Stomach smooth muscle (tissue), 2 donors: ENCODE results near the gene EXOSC7.
A peak's percentile ranks its signal among the peaks of the same experiment; 100 is the strongest.

Experiments
- H3K27ac ChIP-seq: one replicate; pipeline ENCODE4 v1.7.0; 2013; ENCODE audit warnings: mild to moderate bottlenecking, low read length, inconsistent platforms
- H3K27me3 ChIP-seq, 2 donors: one replicate each; pipeline ENCODE4 v1.7.0; 2013; ENCODE audit warnings: low read length in 2 of 2; ENCODE audit not compliant: insufficient read depth in 2 of 2, control insufficient read depth in 1 of 2
- H3K36me3 ChIP-seq, 2 donors: one replicate each; pipeline ENCODE4 v1.7.0; 2013; ENCODE audit warnings: low read length in 2 of 2; ENCODE audit not compliant: control insufficient read depth in 2 of 2, insufficient read depth in 2 of 2
- H3K4me1 ChIP-seq: one replicate; pipeline ENCODE4 v1.7.0; 2013; ENCODE audit warnings: low read length; ENCODE audit not compliant: control insufficient read depth, insufficient read depth
- H3K4me3 ChIP-seq, 2 donors: one replicate each; pipeline ENCODE4 v1.7.0; 2013; ENCODE audit warnings: low read length in 2 of 2
- H3K9ac ChIP-seq, 2 donors: one replicate each; pipeline ENCODE4 v1.7.0; 2013; ENCODE audit warnings: low read length in 2 of 2, mild to moderate bottlenecking in 1 of 2
- H3K9me3 ChIP-seq, 2 donors: one replicate each; pipeline ENCODE4 v1.7.0; 2013; ENCODE audit warnings: low read length in 2 of 2; ENCODE audit not compliant: control insufficient read depth in 2 of 2
- donor health status: healthy.
- donor health status: Pancreatic carcinoma.

Gene EXOSC7

DNA sequence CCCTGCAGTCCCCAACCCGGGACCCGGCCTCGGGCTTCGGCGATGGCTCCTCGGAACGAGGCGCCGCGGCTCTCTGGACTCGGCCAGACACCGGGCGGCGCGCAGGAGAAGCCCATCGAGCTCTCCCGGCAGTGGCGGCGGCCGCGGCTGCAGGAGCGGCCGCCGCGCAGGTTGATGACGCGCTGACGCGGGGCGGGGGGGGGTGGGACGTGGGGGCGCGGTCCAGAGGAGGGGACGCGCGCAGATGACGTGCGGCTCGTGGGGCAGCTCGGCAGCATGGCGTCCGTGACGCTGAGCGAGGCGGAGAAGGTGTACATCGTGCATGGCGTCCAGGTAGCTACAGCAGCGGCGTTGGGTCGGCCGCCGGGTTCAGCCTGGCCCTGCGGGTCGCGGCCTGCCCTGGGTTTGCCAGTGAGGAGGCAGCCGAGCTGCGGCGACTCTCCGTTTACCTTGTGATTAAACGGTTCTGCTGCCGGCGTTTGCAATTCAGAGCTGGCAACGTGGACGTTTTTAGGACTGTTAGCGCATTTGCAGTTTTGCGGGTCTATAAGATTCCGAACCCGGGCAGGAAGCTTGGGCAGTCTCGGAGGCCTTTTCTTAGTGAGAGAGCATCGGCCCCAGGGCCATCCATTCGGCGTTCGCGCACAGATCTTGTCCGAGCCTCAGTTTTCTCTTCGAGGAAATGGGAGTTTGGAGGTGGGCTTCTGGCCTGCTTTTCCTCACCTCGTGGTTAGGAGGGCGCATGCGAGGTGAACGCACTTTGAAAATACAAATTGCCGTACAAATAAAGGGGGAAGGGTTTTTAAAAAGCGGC lies at the start of gene EXOSC7, which contains the start of gene ZDHHC3:
TSS of gene EXOSC7 (plus strand) at position 243 of the 814 bp plus-strand sequence. CDS start at position 277, 34 bp downstream.
TSS of gene ZDHHC3 (minus strand) at position 173 of the 814 bp plus-strand sequence. CDS start 16,738 bp downstream, outside the sequence.
- peak within 1 kb of the TSS; percentile 90 to 92 for H3K9ac ChIP-seq
- H3K4me3 ChIP-seq, result peak within 1 kb of the TSS; percentile 93 to 98
- no peaks in the 10 kb centered on the region for H3K9me3 ChIP-seq
- H3K36me3 ChIP-seq, result no peaks in the 10 kb centered on the region
- H3K27ac ChIP-seq, result peak within 1 kb of the TSS; percentile 71
- H3K27me3 ChIP-seq, result no peaks in the 10 kb centered on the region
- H3K4me1 ChIP-seq, result peaks cover 25% of the 10 kb centered on the region

DNA sequence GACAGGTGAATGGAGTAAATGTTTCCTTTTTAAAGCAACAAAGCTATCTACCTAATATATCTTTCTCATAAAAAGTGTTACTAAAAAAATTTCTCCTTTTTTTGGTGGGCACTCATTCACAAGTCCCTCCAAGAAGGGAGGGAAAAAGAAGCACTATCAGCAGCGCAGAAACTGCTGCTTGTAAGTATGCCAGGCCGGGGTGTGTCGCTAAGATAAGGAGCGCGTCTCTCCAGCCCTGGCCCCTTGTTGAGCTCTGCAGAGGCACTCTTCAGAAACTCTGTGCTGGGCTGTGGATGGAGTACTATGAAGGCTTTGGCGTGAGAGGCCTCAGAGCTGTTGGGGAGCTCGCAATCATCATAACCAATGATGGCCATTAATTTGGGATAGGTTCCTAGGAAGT lies 49.1 kb upstream of the EXOSC7 start:
- Histone ChIP-seq H3K27ac (no peak overlapping the region), H3K27me3 (no peaks in the 10 kb centered on the region), H3K4me3 (no peak overlapping the region), H3K36me3 (peaks cover 20 to 38% of the 10 kb centered on the region in 2 donors), H3K4me1 (no peaks in the 10 kb centered on the region), H3K9me3 (no peaks in the 10 kb centered on the region), H3K9ac (no peak overlapping the region)

DNA sequence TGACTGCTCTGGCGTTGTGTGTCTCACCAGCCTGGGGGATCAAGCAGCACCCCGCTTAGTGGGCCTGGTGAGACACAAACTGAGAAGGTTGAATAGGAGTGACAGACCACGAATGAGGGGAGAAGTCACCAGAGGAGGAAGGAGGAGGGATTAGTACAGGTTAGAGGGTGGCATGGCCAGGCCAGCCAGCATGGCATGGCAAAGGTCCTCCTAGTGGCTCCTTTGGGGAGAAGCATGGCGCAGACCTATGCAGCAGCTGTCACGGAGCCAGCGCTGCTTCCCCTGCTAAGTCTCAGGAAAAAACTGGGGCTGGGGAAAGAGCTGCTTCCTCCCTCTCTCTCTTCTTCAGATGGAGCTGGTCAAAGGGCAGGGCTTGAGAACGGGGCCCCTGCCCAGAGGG lies 48.7 kb upstream of the EXOSC7 start:
- Histone ChIP-seq H3K9ac (no peak overlapping the region), H3K4me3 (no peak overlapping the region), H3K27me3 (no peaks in the 10 kb centered on the region), H3K36me3 (peaks cover 16 to 37% of the 10 kb centered on the region in 2 donors), H3K9me3 (no peaks in the 10 kb centered on the region), H3K27ac (no peak overlapping the region), H3K4me1 (no peaks in the 10 kb centered on the region)

DNA sequence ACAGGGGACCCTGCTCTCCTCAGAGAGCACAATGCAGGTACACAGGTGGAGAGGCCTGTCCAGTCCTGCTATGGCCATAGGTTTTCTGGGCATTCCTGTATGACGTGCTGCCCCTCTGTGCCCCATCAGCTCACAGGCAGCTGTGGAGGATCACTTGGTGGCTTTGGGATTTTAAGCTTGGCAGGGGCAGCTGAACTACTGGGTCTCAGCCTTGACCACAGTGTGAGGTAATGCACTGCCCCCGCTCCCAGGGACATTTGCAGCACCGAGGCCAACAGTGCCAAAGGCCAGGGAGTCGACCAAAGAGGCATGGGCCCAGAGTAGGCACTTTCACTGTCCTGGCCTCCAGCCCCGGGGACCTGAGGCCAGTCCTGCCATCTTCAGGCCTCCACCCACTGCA lies 46.3 kb upstream of the EXOSC7 start:
- Histone ChIP-seq H3K4me1 (no peaks in the 10 kb centered on the region), H3K9ac (no peak overlapping the region), H3K4me3 (no peak overlapping the region), H3K27me3 (no peaks in the 10 kb centered on the region), H3K36me3 (peaks cover 25 to 43% of the 10 kb centered on the region in 2 donors), H3K27ac (no peak overlapping the region), H3K9me3 (no peaks in the 10 kb centered on the region)

DNA sequence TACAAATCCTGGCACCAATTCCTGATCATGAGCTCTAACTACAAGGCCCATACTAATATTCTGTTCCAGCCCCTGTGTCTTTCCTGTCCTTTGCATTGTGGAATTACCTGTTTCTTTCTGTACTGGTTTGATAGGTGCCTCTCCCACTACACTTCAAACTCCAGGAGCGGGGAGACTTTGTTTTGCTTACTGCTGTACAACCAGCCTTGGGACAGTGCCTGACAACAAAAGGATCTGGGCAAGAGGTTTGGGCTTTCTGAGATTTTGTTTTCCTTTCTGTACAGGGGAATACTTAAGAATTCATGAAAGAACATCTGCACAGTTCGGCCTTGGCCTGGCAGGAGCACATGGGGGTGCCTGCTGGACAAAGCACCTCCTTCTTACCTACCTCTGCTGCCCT lies 45.1 kb upstream of the EXOSC7 start:
- no peaks in the 10 kb centered on the region for H3K9me3 ChIP-seq
- H3K36me3 ChIP-seq, result peaks cover 25 to 39% of the 10 kb centered on the region in 2 donors

DNA sequence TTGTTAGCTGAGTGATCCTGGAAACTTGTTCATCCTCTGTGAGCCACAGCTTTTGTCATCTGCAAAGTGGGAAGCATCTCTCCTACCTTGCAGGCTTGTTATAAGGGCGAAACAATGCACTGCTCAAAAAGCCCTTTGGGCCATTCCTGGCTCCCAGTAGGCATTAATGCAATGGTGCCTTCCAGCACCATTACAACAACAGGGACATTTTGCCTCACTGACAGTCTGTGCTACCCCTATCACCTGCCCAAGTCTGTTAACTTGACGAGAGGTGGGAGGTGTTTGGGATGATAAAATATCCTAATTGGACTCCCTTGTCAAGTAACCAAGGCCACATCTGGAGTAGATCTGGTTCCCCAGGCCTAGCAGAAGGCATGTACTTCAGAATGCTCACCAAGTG lies 44.3 kb upstream of the EXOSC7 start:
- Histone ChIP-seq H3K36me3 (peaks cover 25 to 32% of the 10 kb centered on the region in 2 donors), H3K27me3 (no peaks in the 10 kb centered on the region), H3K4me3 (no peak overlapping the region), H3K27ac (no peak overlapping the region), H3K9ac (no peak overlapping the region), H3K4me1 (no peaks in the 10 kb centered on the region), H3K9me3 (no peaks in the 10 kb centered on the region)

More for the DNA sequence above, 45.1 kb upstream of the EXOSC7 start:
- Histone ChIP-seq H3K27me3 (no peaks in the 10 kb centered on the region), H3K27ac (no peak overlapping the region), H3K9ac (no peak overlapping the region), H3K4me3 (no peak overlapping the region), H3K4me1 (no peaks in the 10 kb centered on the region)

DNA sequence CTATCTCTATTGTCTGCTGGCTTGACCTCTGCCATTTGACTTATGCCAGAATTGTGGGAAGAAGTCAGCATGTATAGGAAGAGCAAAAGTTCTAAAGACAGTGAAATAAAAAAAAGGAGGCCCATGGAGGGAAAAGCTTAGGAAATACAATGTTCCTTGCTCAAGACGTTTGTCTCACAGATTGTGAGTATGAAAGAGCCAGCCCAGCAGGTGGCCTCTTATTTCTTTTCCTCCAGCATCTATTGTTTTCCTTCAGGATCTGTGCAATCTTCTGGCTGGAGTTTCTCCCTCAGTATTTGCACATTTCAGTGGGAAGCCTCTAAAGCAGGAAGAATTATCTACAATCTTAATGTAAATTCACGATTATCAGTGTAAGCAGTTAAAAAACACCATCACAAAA lies 43.8 kb upstream of the EXOSC7 start:
- Histone ChIP-seq H3K27me3 (no peaks in the 10 kb centered on the region), H3K27ac (no peak overlapping the region), H3K4me3 (no peak overlapping the region), H3K9me3 (no peaks in the 10 kb centered on the region), H3K36me3 (peaks cover 25 to 32% of the 10 kb centered on the region in 2 donors), H3K9ac (no peak overlapping the region), H3K4me1 (no peaks in the 10 kb centered on the region)

DNA sequence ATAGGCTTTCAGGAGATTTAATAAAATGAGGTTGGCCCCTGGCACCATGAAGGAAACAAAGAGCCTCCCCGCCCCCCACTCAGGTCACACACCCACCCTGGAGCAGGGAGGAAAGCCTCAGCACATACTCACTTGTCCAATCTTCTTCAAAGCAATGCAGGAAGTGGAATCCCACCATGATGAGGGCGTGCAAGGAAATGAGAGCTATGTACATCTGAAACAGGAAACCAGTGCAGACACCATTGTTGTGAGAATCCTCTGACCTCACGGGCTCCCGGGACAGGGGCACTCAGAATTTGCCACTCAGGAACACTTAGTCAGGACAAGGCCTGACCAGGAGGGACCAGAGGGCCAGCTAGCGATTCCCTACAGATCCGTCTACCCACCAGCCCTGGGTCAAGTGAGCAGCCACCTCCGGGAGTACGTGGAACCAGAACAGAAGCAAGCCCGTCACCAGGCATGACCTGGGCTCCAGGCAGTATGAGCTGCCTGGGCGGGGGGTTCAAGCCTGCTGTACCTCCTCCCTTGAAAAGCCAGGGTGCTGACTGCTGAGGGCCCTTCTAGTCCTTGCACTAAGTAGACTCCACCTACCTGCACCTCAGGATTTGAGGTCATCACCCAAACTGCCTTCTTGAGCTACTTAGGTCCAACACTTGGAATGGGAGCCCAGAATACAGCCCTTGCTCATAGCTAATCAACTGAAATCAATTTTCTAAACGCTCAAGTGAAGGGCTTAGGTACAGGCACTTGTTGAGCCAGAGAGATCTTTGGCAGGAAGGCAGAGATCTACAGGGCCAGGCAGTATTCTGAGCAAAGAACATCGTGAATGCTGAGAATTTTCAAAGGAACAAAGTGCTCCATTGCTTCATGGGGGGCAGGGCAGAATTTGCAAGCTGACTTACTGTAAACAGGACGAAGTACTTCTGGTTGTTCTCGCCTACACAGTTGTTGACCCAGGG lies 42.8 kb upstream of the EXOSC7 start:
- peaks cover 25 to 28% of the 10 kb centered on the region in 2 donors for H3K36me3 ChIP-seq
- no peaks in the 10 kb centered on the region for H3K27me3 ChIP-seq
- no peak overlapping the region for H3K27ac ChIP-seq
- no peak overlapping the region for H3K9ac ChIP-seq
- H3K9me3 ChIP-seq, result no peaks in the 10 kb centered on the region
- H3K4me3 ChIP-seq, result no peak overlapping the region
- H3K4me1 ChIP-seq, result no peaks in the 10 kb centered on the region

DNA sequence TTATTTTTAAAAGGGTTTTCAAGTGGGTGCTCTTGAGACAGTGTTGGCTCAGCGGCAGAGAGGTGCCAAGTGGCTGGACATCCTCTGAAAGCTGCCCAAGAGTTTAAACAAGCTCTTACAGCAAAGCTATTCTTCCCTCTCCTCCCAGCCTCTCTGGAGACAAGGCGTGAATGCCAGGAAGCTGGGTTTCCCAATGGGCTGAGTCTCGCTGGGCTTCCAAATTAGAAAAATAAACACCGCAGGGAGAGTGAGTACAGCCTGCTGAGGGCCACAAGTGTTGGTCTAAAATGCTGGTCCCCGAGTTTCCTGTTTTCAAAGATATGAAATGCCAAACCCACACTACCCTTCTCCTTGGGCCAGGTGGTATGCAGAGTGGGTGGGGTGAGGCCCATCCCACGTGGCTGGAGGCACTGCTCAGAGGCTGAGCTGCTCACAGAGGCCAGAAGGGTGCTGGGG lies 36.4 kb upstream of the EXOSC7 start:
- H3K36me3 ChIP-seq, result peaks cover 15 to 31% of the 10 kb centered on the region in 2 donors
- H3K9me3 ChIP-seq, result no peaks in the 10 kb centered on the region
- H3K4me3 ChIP-seq, result no peak overlapping the region
- no peak overlapping the region for H3K27ac ChIP-seq
- no peaks in the 10 kb centered on the region for H3K27me3 ChIP-seq
- no peak overlapping the region for H3K9ac ChIP-seq
- H3K4me1 ChIP-seq, result no peaks in the 10 kb centered on the region

DNA sequence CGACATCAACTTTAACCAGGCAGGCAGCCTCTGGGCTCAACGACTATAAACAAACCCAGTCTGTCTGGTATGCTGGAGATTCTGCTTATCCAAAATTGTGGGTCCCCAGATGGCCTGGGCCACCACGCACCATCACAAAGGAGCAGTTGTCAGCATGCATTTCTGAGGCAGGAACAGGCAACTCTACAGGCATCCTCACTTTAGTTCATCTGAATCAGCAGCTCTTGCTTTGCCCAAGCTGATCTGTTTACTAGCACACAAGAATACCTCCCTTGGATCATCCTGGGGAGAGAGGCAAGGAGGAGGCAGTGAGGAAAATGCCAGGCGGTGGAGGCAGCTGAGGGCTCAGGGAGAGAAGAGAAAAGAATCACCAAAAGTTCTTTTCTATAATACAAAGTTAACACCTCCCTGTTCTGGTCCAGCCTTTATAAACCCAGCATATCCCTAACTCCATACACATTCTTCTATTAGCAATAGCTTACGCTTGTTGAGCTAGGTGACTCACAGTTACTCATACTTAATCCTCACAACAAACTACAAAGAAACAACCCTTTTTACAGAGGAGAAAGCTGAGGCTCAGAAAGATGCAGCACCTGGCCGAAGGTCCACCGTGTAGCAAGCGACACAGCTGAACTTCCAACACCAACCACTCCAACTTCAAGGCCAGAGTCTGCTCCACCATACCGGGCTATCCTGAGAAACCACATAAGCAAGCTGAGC lies 33.7 kb upstream of the EXOSC7 start:
- no peak overlapping the region for H3K4me3 ChIP-seq
- H3K4me1 ChIP-seq, result no peaks in the 10 kb centered on the region
- H3K27ac ChIP-seq, result no peak overlapping the region
- H3K9me3 ChIP-seq, result no peaks in the 10 kb centered on the region
- H3K36me3 ChIP-seq, result peaks cover 21 to 36% of the 10 kb centered on the region in 2 donors
- no peaks in the 10 kb centered on the region for H3K27me3 ChIP-seq
- no peak overlapping the region for H3K9ac ChIP-seq
